Measurements from ENCODE around the gene IFT27.

Gene IFT27

GRCh38 chr22:36761553-36762240 is 14.2 kb downstream of the IFT27 start:
- no peak for DNase-seq (ENCODE audit: low read depth)
- no peak for TF ChIP-seq CTCF (conservative IDR thresholded peaks at IDR 0.05; ENCODE audit: low read depth, low read length)
- no peak overlapping the region for H3K4me3 ChIP-seq (ENCODE audit: low read length)

- TF ChIP-seq CTCF (conservative IDR thresholded peaks at IDR 0.05; ENCODE audit: low read depth, low read length), result no peak
- H3K4me3 ChIP-seq (ENCODE audit: low read length), result no peak overlapping the region
- no peak for DNase-seq (ENCODE audit: low read depth)
Observed at GRCh38 chr22:36760786-36761185, 15.1 kb downstream of the IFT27 start.

- DNase-seq (ENCODE audit: low read depth), result no peak
- H3K4me3 ChIP-seq (ENCODE audit: low read length), result no peak overlapping the region
- no peak for TF ChIP-seq CTCF (conservative IDR thresholded peaks at IDR 0.05; ENCODE audit: low read depth, low read length)
Observed at GRCh38 chr22:36759481-36760159, 16.3 kb downstream of the IFT27 start.

- TF ChIP-seq CTCF (conservative IDR thresholded peaks at IDR 0.05; ENCODE audit: low read depth, low read length), result no peak
Observed at GRCh38 chr22:36758792-36759271, 17.1 kb downstream of the IFT27 start.

GRCh38 chr22:36757668-36758211 is 18.2 kb downstream of the IFT27 start:
- DNase-seq (ENCODE audit: low read depth), result no peak
- TF ChIP-seq CTCF (conservative IDR thresholded peaks at IDR 0.05; ENCODE audit: low read depth, low read length), result peak; percentile 85
- H3K4me3 ChIP-seq (ENCODE audit: low read length), result no peak overlapping the region

More at GRCh38 chr22:36758792-36759271, 17.1 kb downstream of the IFT27 start:
- no peak for DNase-seq (ENCODE audit: low read depth)
- no peak overlapping the region for H3K4me3 ChIP-seq (ENCODE audit: low read length)

- H3K4me3 ChIP-seq (ENCODE audit: low read length), result no peak overlapping the region
- no peak for TF ChIP-seq CTCF (conservative IDR thresholded peaks at IDR 0.05; ENCODE audit: low read depth, low read length)
- DNase-seq (ENCODE audit: low read depth), result no peak
Observed at GRCh38 chr22:36756746-36757655, 18.9 kb downstream of the IFT27 start.
